Uterus (tissue), 4 donors: ENCODE measurements around the gene JARID2. TPM values are rescaled to one million over a fixed set of nuclear protein-coding genes. Genes with fewer than 3 reads are reported as not detected.

Source experiments
- DNase-seq, 2 donors: peaks; one replicate each; pipeline ENCODE4 v3.0.0-alpha.2; 2019 to 2020
- H3K27ac ChIP-seq, 2 donors: fragments of 200-600 bp; sonication (generic); 1 replicate in 1 of 2; 2 replicates in 1 of 2; pipeline ENCODE4 v1.5.1; 2016 to 2018
- H3K27me3 ChIP-seq, 2 donors: fragments of 200-600 bp; sonication (generic); one replicate each; pipeline ENCODE4 v1.5.1; 2018 to 2019; ENCODE audit warnings: control low read depth in 1 of 2
- H3K36me3 ChIP-seq, 2 donors: fragments of 200-600 bp; sonication (generic); one replicate each; pipeline ENCODE4 v1.5.1; 2019; ENCODE audit warnings: control low read depth in 1 of 2
- H3K4me1 ChIP-seq, 2 donors: fragments of 200-600 bp; sonication (generic); one replicate each; pipeline ENCODE4 v1.5.1; 2018 to 2019; ENCODE audit warnings: control low read depth in 1 of 2
- H3K4me3 ChIP-seq, 2 donors: fragments of 200-600 bp; sonication (generic); 1 replicate in 1 of 2; 2 replicates in 1 of 2; pipeline ENCODE4 v1.5.1; 2018 to 2019; ENCODE audit warnings: mild to moderate bottlenecking in 1 of 2
- H3K9me3 ChIP-seq, 2 donors: fragments of 200-600 bp; sonication (generic); one replicate each; pipeline ENCODE4 v1.5.1; 2019; ENCODE audit warnings: control low read depth in 1 of 2
- POLR2A ChIP-seq, 2 donors: fragments of 450-650 bp; IDR thresholded peaks; one replicate each; pipeline ENCODE4 v1.6.1; 2016; ENCODE audit warnings: antibody characterized with exemption in 2 of 2, mild to moderate bottlenecking in 1 of 2, moderate library complexity in 1 of 2
- intact Hi-C: fragments of 100-400 bp; cut with DNase I; formaldehyde crosslinking; loops from one replicate; pipeline ENCODE4 v1.15.1; 2023; ENCODE audit warnings: low total_unique reads
- total RNA-seq, 4 donors: library from RNA; depleted of rRNA in 3 of 4; stranded (reverse); fragments of >200 nt in 3 of 4; gene quantifications; one replicate each; pipeline versions ENCODE4 v1.1.0 to v1.2.4, GENCODE V29; 2014 to 2023
- TF ChIP-seq, protein P1 (sequence below), 4 experiments: fragments of 200-600 bp in 2 of 4; fragments of 450-650 bp in 2 of 4; sonication (generic) in 2 of 4; IDR thresholded peaks; one replicate each; pipeline ENCODE4 v1.5.1; 2016 to 2019; ENCODE audit warnings: antibody characterized with exemption in 4 of 4, mild to moderate bottlenecking in 2 of 4, moderate library complexity in 1 of 4
- donor health status: DM: yes; HTN: yes; CAD: no.

The JARID2 gene
- total RNA-seq, 4 donors from 2014 or later: 2.6 to 15.8 (median 8.0) TPM

DNA sequence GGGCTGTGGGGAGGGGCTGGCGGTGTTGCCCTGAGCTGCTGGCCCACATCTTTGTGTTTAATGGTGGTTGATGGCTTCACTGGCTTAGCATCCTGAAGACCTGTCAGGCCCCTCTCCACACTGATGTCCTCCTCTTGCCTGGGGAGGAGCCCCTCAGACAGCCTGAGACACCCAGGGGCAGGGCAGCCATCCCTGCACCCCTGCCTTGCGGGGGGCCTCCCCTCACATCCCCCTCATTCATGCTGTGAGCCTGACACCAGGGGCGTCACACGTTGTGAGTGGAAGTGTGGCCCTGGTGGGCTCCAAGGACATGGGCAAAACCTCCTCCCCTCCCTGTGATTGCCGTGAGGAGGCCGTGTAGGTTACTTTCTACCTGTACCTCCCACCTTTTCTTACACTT, 264.3 kb downstream of the JARID2 start:
- DNase-seq: no peak
- no peak for TF ChIP-seq POLR2A (IDR thresholded peaks at IDR 0.05)
- TF ChIP-seq, protein P1, sequence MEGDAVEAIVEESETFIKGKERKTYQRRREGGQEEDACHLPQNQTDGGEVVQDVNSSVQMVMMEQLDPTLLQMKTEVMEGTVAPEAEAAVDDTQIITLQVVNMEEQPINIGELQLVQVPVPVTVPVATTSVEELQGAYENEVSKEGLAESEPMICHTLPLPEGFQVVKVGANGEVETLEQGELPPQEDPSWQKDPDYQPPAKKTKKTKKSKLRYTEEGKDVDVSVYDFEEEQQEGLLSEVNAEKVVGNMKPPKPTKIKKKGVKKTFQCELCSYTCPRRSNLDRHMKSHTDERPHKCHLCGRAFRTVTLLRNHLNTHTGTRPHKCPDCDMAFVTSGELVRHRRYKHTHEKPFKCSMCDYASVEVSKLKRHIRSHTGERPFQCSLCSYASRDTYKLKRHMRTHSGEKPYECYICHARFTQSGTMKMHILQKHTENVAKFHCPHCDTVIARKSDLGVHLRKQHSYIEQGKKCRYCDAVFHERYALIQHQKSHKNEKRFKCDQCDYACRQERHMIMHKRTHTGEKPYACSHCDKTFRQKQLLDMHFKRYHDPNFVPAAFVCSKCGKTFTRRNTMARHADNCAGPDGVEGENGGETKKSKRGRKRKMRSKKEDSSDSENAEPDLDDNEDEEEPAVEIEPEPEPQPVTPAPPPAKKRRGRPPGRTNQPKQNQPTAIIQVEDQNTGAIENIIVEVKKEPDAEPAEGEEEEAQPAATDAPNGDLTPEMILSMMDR (IDR thresholded peaks at IDR 0.05): no peak
- no peaks in the 10 kb centered on the region for H3K27me3 ChIP-seq
- H3K9me3 ChIP-seq: no peaks in the 10 kb centered on the region
- H3K36me3 ChIP-seq: no peaks in the 10 kb centered on the region
- H3K27ac ChIP-seq: no peak overlapping the region
- intact Hi-C loops: no loop called here
- H3K4me1 ChIP-seq: no peaks in the 10 kb centered on the region
- no peak overlapping the region for H3K4me3 ChIP-seq

GRCh38 chr6:15510536-15511247, 264.8 kb downstream of the JARID2 start:
- TF ChIP-seq POLR2A (IDR thresholded peaks at IDR 0.05): no peak
- TF ChIP-seq, protein P1 (IDR thresholded peaks at IDR 0.05): no peak
- H3K9me3 ChIP-seq: no peaks in the 10 kb centered on the region
- no peaks in the 10 kb centered on the region for H3K27me3 ChIP-seq
- intact Hi-C loops: no loop called here
- H3K27ac ChIP-seq: no peak overlapping the region
- no peak for DNase-seq
- H3K4me3 ChIP-seq: no peak overlapping the region
- no peaks in the 10 kb centered on the region for H3K4me1 ChIP-seq
- H3K36me3 ChIP-seq: no peaks in the 10 kb centered on the region

- no peaks in the 10 kb centered on the region for H3K27me3 ChIP-seq
- H3K4me3 ChIP-seq: no peak overlapping the region
- DNase-seq: no peak
- intact Hi-C loops: no loop called here
- H3K36me3 ChIP-seq: no peaks in the 10 kb centered on the region
- no peak overlapping the region for H3K27ac ChIP-seq
- H3K9me3 ChIP-seq: no peaks in the 10 kb centered on the region
- H3K4me1 ChIP-seq: no peaks in the 10 kb centered on the region
- TF ChIP-seq, protein P1 (IDR thresholded peaks at IDR 0.05): no peak
- no peak for TF ChIP-seq POLR2A (IDR thresholded peaks at IDR 0.05)
Measured at GRCh38 chr6:15511248-15512125, 265.6 kb downstream of the JARID2 start.

DNA sequence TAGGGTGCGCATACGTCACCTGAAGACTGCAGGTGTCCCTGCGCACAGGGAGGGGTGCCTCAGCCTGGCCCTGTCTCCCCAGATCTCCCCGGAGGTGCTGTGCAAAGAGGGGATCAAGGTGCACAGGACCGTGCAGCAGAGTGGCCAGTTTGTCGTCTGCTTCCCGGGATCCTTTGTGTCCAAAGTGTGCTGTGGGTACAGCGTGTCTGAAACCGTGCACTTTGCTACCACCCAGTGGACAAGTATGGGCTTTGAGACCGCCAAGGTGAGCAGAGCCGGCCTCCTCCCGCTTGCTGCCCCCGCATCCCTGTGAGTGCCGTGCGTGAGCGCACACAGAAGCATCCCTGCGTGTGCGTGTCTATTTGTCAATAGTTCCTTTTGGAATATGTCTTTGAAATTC, 266.3 kb downstream of the JARID2 start:
- no peak overlapping the region for H3K4me3 ChIP-seq
- no peaks in the 10 kb centered on the region for H3K36me3 ChIP-seq
- no peaks in the 10 kb centered on the region for H3K27me3 ChIP-seq
- no peak overlapping the region for H3K27ac ChIP-seq
- H3K4me1 ChIP-seq: no peaks in the 10 kb centered on the region
- intact Hi-C loops: no loop called here
- no peak for DNase-seq
- H3K9me3 ChIP-seq: no peaks in the 10 kb centered on the region
- TF ChIP-seq, protein P1 (IDR thresholded peaks at IDR 0.05): no peak
- TF ChIP-seq POLR2A (IDR thresholded peaks at IDR 0.05): no peak

DNA sequence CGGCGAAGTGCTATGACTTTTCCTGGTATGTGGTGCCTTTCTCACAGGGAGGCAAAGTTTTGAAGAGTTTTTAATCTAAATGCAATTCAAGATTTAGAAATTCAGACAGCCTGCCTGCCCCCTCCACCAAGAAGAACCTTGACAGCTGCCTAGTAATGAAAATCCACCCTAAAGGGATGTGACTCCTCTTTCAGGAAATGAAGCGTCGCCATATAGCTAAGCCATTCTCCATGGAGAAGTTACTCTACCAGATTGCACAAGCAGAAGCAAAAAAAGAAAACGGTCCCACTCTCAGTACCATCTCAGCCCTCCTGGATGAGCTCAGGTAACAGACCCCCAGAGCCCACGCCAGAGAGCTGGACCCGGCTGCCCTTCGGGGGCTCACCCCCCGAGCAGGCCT, 266.9 kb downstream of the JARID2 start:
- no peak for DNase-seq
- H3K27ac ChIP-seq: no peak overlapping the region
- no peaks in the 10 kb centered on the region for H3K27me3 ChIP-seq
- TF ChIP-seq, protein P1 (IDR thresholded peaks at IDR 0.05): no peak
- TF ChIP-seq POLR2A (IDR thresholded peaks at IDR 0.05): no peak
- intact Hi-C loops: no loop called here
- H3K4me3 ChIP-seq: no peak overlapping the region
- no peaks in the 10 kb centered on the region for H3K4me1 ChIP-seq
- no peaks in the 10 kb centered on the region for H3K36me3 ChIP-seq
- no peaks in the 10 kb centered on the region for H3K9me3 ChIP-seq
